ENCODE results near the gene COL27A1.

COL27A1 gene

GRCh38 chr9:114178076-114178475 is 22.7 kb downstream of the COL27A1 start:
- TF ChIP-seq CTCF (conservative IDR thresholded peaks at IDR 0.05; ENCODE audit: low read depth, low read length), result no peak
- Histone ChIP-seq H4K20me1 (ENCODE audit: insufficient read depth) (no peaks in the 10 kb centered on the region), H3K4me3 (IDR thresholded peaks at IDR 0.05; ENCODE audit: insufficient read depth, low read depth, low read length) (no peak overlapping the region), H3K4me2 (no peak overlapping the region), H3K79me2 (ENCODE audit: insufficient read depth, low read depth) (no peaks in the 10 kb centered on the region), H3K36me3 (ENCODE audit: insufficient read depth) (no peaks in the 10 kb centered on the region), H3K4me1 (ENCODE audit: low read depth, poor library complexity, severe bottlenecking) (no peaks in the 10 kb centered on the region), H3K9ac (no peak overlapping the region), H3K27me3 (ENCODE audit: insufficient read depth, low read depth) (no peaks in the 10 kb centered on the region), H2AFZ (ENCODE audit: low read depth) (no peak overlapping the region), H3K27ac (no peak overlapping the region)

- Histone ChIP-seq H4K20me1 (ENCODE audit: insufficient read depth) (no peaks in the 10 kb centered on the region), H3K4me1 (ENCODE audit: low read depth, poor library complexity, severe bottlenecking) (no peaks in the 10 kb centered on the region), H3K4me3 (IDR thresholded peaks at IDR 0.05; ENCODE audit: insufficient read depth, low read depth, low read length) (no peak overlapping the region), H2AFZ (ENCODE audit: low read depth) (no peak overlapping the region), H3K36me3 (ENCODE audit: insufficient read depth) (no peaks in the 10 kb centered on the region), H3K27me3 (ENCODE audit: insufficient read depth, low read depth) (no peaks in the 10 kb centered on the region), H3K79me2 (ENCODE audit: insufficient read depth, low read depth) (no peaks in the 10 kb centered on the region), H3K9ac (no peak overlapping the region), H3K27ac (no peak overlapping the region), H3K4me2 (no peak overlapping the region)
- TF ChIP-seq CTCF (conservative IDR thresholded peaks at IDR 0.05; ENCODE audit: low read depth, low read length), result no peak
Measured at GRCh38 chr9:114178756-114179450, 23.6 kb downstream of the COL27A1 start.

DNA sequence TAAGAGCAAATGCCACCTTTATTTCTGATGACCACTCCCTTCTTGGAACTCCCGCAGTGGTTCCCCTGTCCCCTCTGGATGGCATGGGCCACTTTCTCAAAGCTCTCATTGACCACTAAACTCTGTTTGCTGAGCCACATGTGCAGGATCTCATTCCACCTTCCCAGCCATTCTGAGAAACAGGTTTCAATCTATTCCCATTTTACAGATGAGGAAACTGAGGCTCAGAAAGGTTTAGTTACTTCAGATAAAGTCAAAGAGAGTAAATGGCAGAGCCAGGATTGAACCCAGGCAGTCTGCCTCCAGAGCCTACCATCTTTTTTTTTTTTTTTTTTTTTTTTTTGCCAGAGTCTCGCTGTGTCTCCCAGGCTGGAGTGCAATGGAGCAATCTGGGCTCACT is 24.2 kb downstream of the COL27A1 start:
- Histone ChIP-seq H3K4me3 (IDR thresholded peaks at IDR 0.05; ENCODE audit: insufficient read depth, low read depth, low read length) (no peak overlapping the region), H2AFZ (ENCODE audit: low read depth) (no peak overlapping the region), H3K9ac (no peak overlapping the region), H3K27ac (no peak overlapping the region), H3K27me3 (ENCODE audit: insufficient read depth, low read depth) (no peaks in the 10 kb centered on the region), H4K20me1 (ENCODE audit: insufficient read depth) (no peaks in the 10 kb centered on the region), H3K79me2 (ENCODE audit: insufficient read depth, low read depth) (no peaks in the 10 kb centered on the region), H3K36me3 (ENCODE audit: insufficient read depth) (no peaks in the 10 kb centered on the region), H3K4me1 (ENCODE audit: low read depth, poor library complexity, severe bottlenecking) (no peaks in the 10 kb centered on the region), H3K4me2 (no peak overlapping the region)
- TF ChIP-seq CTCF (conservative IDR thresholded peaks at IDR 0.05; ENCODE audit: low read depth, low read length), result no peak

DNA sequence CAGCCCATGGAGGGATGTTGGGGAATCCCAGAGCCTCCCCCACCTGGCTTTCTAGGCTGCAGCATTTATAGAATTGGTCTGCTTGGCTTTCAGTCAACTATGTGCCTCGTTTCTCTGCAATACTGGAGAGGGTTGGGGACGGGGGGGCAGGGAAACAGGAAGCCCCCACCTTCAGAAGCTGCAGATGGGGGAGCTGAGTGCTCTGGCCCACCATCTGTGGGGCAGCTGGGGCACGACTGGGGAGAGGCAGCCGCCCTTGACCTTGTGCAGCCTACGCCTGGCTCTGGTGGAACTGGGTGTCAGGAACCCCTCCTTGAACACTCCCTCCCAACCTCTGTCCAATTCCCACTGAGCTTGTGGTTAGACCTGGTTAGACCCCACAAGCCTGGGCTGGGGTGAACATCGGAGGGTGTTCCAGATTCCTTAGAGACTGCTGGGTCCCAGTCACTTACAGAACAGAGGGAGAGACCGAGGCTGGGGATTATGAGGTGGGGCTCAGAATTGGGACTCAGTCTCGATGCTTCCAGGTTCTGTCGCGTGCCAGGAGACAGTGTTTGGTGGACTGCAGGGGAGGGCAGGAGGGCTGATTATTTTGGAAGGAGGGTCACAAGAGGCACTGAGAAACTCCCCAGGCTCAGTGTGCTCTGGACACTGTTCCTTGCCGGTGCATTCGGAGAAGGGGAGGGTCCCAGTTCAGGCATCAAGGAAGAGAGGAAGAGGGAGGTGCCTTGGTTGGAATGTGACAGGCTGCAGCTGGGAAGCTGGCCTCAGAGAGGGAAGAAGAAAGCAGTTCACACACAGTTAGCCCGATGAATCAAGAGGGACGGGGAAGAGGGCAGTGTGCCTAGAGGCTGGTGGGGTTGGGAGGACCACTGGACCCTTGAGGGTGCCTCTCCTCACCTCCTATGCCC is 25.6 kb downstream of the COL27A1 start:
- H3K4me2 ChIP-seq, result no peak overlapping the region
- H4K20me1 ChIP-seq (ENCODE audit: insufficient read depth), result no peaks in the 10 kb centered on the region
- no peak overlapping the region for H3K4me3 ChIP-seq (IDR thresholded peaks at IDR 0.05; ENCODE audit: insufficient read depth, low read depth, low read length)
- H3K36me3 ChIP-seq (ENCODE audit: insufficient read depth), result no peaks in the 10 kb centered on the region
- H3K27ac ChIP-seq, result no peak overlapping the region
- H2AFZ ChIP-seq (ENCODE audit: low read depth), result no peak overlapping the region
- H3K9ac ChIP-seq, result no peak overlapping the region
- no peaks in the 10 kb centered on the region for H3K4me1 ChIP-seq (ENCODE audit: low read depth, poor library complexity, severe bottlenecking)
- H3K79me2 ChIP-seq (ENCODE audit: insufficient read depth, low read depth), result no peaks in the 10 kb centered on the region
- H3K27me3 ChIP-seq (ENCODE audit: insufficient read depth, low read depth), result no peaks in the 10 kb centered on the region
- no peak for TF ChIP-seq CTCF (conservative IDR thresholded peaks at IDR 0.05; ENCODE audit: low read depth, low read length)

Data from KMS-11 (cell line).